Thyroid gland (tissue), 4 donors: ENCODE measurements around the gene INTS15. TPM values are rescaled to one million over a fixed set of nuclear protein-coding genes. Genes with fewer than 3 reads are reported as not detected.
"Not testable (repeated sequence)": the region's sequence is repeated elsewhere in the genome, so short reads cannot be mapped to it uniquely, and the experiment has no call there.

Source experiments
- DNase-seq, 2 donors: peaks; one replicate each; pipeline ENCODE4 v3.0.0-alpha.2; 2019
- H3K27ac ChIP-seq, 3 donors: fragments of 200-600 bp; sonication (generic); 1 replicate in 2 of 3; 2 replicates in 1 of 3; pipeline ENCODE4 v1.5.1; 2016 to 2019; ENCODE audit warnings: mild to moderate bottlenecking in 1 of 3, moderate library complexity in 1 of 3
- H3K27me3 ChIP-seq: fragments of 200-600 bp; sonication (generic); one replicate; pipeline ENCODE4 v1.5.1; 2019
- H3K36me3 ChIP-seq, 2 donors: fragments of 200-600 bp; sonication (generic); one replicate each; pipeline ENCODE4 v1.5.1; 2016 to 2019
- H3K4me1 ChIP-seq, 2 donors: fragments of 200-600 bp; sonication (generic); one replicate each; pipeline ENCODE4 v1.5.1; 2017 to 2019
- H3K4me3 ChIP-seq, 3 donors: fragments of 200-600 bp; sonication (generic); replicated peaks in 1 of 3; 1 replicate in 2 of 3; 2 replicates in 1 of 3; pipeline ENCODE4 v1.5.1; 2016; ENCODE audit warnings: mild to moderate bottlenecking in 1 of 3
- H3K9me3 ChIP-seq: fragments of 200-600 bp; sonication (generic); one replicate; pipeline ENCODE4 v1.5.1; 2017
- CTCF ChIP-seq, 6 experiments: fragments of 200-600 bp in 3 of 6; fragments of 450-650 bp in 3 of 6; sonication (generic) in 3 of 6; IDR thresholded peaks; one replicate each; pipeline ENCODE4 v1.5.1; 2016 to 2019; ENCODE audit warnings: antibody characterized with exemption in 6 of 6, mild to moderate bottlenecking in 2 of 6, inconsistent platforms in 1 of 6, moderate library complexity in 1 of 6
- POLR2A ChIP-seq, 2 donors: fragments of 450-650 bp; IDR thresholded peaks; one replicate each; pipeline ENCODE4 v1.6.1; 2017; ENCODE audit warnings: antibody characterized with exemption in 2 of 2, mild to moderate bottlenecking in 2 of 2, moderate library complexity in 1 of 2
- WGBS, 2 donors: methylation state at CpG; one replicate each; pipeline ENCODE4 v1.1.5; 2017; 5-methylcytosine and 5-hydroxymethylcytosine counted together
- intact Hi-C: fragments of 100-400 bp; cut with DNase I; formaldehyde crosslinking; loops from one replicate; pipeline ENCODE4 v1.15.1; 2023
- total RNA-seq, 4 donors: library from RNA; depleted of rRNA; stranded (reverse); fragments of >200 nt; gene quantifications; one replicate each; pipeline ENCODE4 v1.2.3, GENCODE V29; 2016

The INTS15 gene
- total RNA-seq, 4 donors from 2014 or later = 22.7 to 42.9 (median 31.9) TPM

GRCh38 chr7:6577369-6578113 lies 12.3 kb upstream of the INTS15 start, which contains the start of gene ZDHHC4:
Gene ZDHHC4, plus strand, starts transcription at chr7:6577454. Its CDS starts 3,108 bp downstream, at chr7:6580562.
- peaks cover 0 to 4% of the 10 kb centered on the region in 2 donors for H3K4me1 ChIP-seq
- peak; percentile 89 to 91 for DNase-seq
- no peaks in the 10 kb centered on the region for H3K27me3 ChIP-seq
- WGBS, 2 donors = 16 to 31% methylated on average over 29 to 50 of the region's 51 CpGs
- H3K4me3 ChIP-seq = peak within 1 kb of the TSS; percentile 46 to 100 (median 62)
- TF ChIP-seq POLR2A (IDR thresholded peaks at IDR 0.05) (peak; percentile 72 to 90), CTCF (IDR thresholded peaks at IDR 0.05) (no peak)
- intact Hi-C loops = no loop called here
- H3K9me3 ChIP-seq = no peaks in the 10 kb centered on the region
- H3K36me3 ChIP-seq = peaks cover 13 to 15% of the 10 kb centered on the region in 2 donors
- H3K27ac ChIP-seq = peak within 1 kb of the TSS; percentile 76 to 95 (median 92)

GRCh38 chr7:6578114-6579084 lies 11.4 kb upstream of the INTS15 start:
- no peaks in the 10 kb centered on the region for H3K9me3 ChIP-seq
- H3K4me1 ChIP-seq = peaks cover 0 to 4% of the 10 kb centered on the region in 2 donors
- intact Hi-C loops = no loop called here
- DNase-seq = no peak
- H3K4me3 ChIP-seq = peak overlapping the region in 1 of 3 donors; percentile 62
- H3K36me3 ChIP-seq = peaks cover 17 to 22% of the 10 kb centered on the region in 2 donors
- TF ChIP-seq CTCF (IDR thresholded peaks at IDR 0.05) (no peak), POLR2A (IDR thresholded peaks at IDR 0.05) (no peak)
- H3K27me3 ChIP-seq = no peaks in the 10 kb centered on the region
- H3K27ac ChIP-seq = peak overlapping the region in 2 of 3 donors; percentile 76 to 92
- 89 to 91% methylated on average over 18 of the region's 18 CpGs for WGBS, 2 donors

- no peak for TF ChIP-seq POLR2A (IDR thresholded peaks at IDR 0.05)
- TF ChIP-seq CTCF (IDR thresholded peaks at IDR 0.05) = no peak
- no peak for DNase-seq
- Histone ChIP-seq H3K36me3 (peaks cover 22 to 26% of the 10 kb centered on the region in 2 donors), H3K9me3 (no peaks in the 10 kb centered on the region), H3K4me1 (peaks cover 0 to 4% of the 10 kb centered on the region in 2 donors), H3K27ac (no peak overlapping the region), H3K27me3 (no peaks in the 10 kb centered on the region), H3K4me3 (no peak overlapping the region)
- WGBS, 2 donors = 95 to 96% methylated on average over 4 of the region's 4 CpGs
- intact Hi-C loops = no loop called here
These were observed 10.4 kb upstream of the INTS15 start for GRCh38 chr7:6579446-6579845.

GRCh38 chr7:6585746-6586432 lies 3.9 kb upstream of the INTS15 start:
- intact Hi-C loops = loop anchor here (10.0 kb wide), 1 partner anchor 119 kb away; the partner anchor contains the start of gene ZNF12
- not testable (repeated sequence) for H3K9me3 ChIP-seq, H3K4me3 ChIP-seq, DNase-seq, H3K27ac ChIP-seq, H3K4me1 ChIP-seq, H3K27me3 ChIP-seq
- H3K36me3 ChIP-seq = peaks cover 23 to 35% of the 10 kb centered on the region in 2 donors
- WGBS, 2 donors = 92 to 97% methylated on average over 8 of the region's 8 CpGs

GRCh38 chr7:6588566-6588965 lies 1.3 kb upstream of the INTS15 start:
- Histone ChIP-seq H3K36me3 (peaks cover 2 to 19% of the 10 kb centered on the region in 2 donors), H3K27me3 (no peaks in the 10 kb centered on the region), H3K4me1 (peaks cover 0 to 8% of the 10 kb centered on the region in 2 donors), H3K27ac (no peak overlapping the region), H3K4me3 (no peak overlapping the region), H3K9me3 (no peaks in the 10 kb centered on the region)
- TF ChIP-seq POLR2A (IDR thresholded peaks at IDR 0.05) (no peak), CTCF (IDR thresholded peaks at IDR 0.05) (no peak)
- no peak for DNase-seq
- intact Hi-C loops = loop anchor here (10.0 kb wide), 1 partner anchor 116 kb away; the partner anchor contains the start of gene ZNF12
- WGBS, 2 donors = 79 to 89% methylated on average over 9 of the region's 9 CpGs
